Activated T-helper 1 cell treated with anti-CD3 and anti-CD28 coated beads, Interleukin-2, amount 50 U/mL, for 16 hours (primary cell): ENCODE measurements around the gene MOXD1.

ENCODE experiments used
- DNase-seq, 2 donors: peaks; one replicate each; pipeline ENCODE4 v3.0.0-alpha.2; 2020; ENCODE audit warnings: low read depth in 1 of 2, low spot score in 1 of 2

Gene MOXD1

DNA sequence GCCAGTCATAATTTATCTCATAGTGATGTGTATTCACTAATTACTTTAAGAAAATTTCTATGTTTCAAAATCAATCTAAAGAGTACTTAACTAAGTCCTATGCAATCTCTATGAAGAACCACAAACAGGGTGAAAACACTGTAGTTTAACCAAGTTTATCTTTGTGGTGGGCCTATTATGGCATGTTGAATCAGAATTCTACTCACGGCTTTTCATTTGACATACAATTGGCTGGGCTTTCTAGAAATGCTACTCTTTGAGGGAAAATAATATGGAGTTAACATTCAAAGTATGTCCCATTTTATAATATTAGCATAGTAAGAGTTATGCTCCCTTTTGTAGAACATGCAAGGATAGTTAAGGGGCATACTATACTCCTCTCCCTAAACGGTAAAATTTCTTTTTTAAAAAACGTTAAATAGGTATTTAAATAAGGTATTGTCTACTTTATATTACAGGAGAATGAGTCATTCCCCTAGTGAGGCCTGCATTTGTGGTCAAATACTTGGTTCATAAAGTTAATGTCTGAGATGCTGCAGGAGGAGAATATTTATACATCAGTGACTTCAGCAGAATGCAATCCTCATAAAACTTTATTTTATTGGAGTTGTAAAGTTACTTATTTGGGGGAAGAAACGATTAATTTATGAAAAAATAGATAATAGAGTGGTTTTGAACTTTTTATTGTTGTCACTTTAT, 1.8 kb downstream of the MOXD1 start:
- DNase-seq = no peak

DNA sequence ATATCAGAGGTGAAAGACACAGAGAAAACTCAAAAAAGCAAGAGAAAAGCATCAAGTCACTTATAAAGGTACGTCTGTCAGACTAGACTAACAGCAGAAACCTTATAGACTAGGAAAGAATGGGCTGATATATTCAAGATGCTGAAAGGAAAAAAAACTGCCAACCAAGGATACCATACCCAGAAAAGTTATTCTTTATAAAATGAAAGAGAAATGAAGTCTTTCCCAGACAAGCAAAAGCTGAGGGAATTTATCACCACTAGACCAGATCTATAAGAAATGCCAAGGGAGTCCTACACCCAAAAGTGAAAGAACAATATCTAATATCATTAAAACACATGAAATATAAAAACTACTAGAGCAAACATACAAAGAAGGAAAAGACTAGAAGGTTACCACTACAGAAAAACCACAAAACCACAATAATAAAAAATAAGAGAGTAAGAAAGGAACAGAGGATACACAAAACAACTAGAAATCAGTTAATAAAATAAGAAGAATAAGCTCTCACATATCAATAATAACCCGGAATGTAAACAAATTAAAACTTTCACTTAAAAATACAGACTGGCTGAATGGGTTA, 6.2 kb downstream of the MOXD1 start:
- DNase-seq = no peak

DNA sequence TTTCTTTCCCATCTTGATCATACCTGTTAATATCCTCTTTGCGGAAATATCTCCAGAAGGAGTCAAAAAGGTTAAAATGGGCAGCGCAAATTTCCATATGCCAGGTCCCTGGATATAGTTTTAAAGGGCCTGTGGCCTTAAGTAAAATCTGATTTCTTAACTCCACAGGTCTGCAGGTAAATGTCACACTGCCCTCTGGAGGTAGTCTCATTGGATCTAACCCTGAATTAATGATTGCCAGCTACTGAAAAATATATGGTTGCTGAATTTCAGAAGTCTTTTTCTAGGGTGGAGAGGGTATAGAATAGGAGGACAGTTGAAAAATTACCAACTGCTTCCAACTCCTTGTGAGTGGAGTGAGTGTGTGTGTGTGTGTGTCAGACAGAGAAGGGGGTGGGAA, 8.5 kb downstream of the MOXD1 start:
- no peak for DNase-seq

DNA sequence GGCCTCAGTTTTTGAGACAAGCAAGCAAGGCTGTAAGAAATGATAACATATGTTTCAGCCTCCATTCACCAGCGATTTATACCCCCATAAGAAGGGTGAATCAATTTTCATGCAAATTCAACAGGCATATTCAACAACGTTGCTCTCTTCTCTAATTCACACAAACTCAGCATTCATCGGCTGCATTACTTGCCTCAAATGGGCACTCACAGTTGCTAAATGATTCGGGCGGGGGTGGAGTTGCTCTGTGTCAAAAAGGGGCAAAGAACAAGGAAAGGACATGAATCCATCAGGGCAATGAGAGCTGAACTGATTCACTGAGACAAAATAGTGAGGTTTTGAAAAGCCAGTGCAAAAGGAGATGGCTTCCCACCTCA, 9.0 kb downstream of the MOXD1 start:
- no peak for DNase-seq

DNA sequence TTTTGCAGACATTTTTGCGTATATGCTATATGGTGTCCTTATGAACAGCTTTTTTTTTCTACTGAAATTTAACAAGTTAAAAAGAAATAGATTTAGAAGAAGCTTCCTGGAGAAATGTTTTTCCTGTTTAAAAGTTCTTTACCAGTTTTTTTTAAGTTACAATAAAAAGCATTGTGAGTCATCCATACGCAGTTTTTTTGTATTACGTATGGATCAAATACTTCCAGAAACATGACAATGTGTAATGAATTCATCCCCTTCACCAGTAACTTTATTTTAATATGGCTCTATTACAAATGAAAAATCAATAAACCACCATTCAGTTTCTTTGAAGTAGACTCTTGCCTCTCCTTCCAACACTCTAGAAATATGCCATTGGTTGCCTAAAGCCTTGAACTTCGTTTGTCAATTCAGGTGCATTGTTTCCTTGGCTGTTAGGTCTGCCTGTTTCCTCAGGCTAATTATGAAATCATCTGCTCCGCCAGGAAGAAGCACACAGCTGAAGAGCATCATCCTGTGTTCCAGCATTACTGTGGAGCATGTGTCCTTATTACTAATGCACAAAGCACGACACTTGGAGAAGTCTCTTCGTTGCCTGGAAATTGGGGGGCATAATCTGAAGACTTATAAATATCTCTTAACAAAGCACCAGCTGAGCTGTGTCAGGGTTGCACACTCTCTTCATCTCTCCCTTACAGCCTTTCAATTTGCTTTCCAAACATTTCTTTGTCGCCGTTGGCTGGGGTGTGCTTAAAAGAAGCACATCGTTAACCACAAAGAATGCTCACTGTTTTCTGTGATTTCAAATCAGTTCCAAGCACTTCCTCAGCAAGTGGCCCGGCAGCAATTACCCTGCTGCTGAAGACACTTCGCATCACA, 9.6 kb downstream of the MOXD1 start:
- no peak for DNase-seq

DNA sequence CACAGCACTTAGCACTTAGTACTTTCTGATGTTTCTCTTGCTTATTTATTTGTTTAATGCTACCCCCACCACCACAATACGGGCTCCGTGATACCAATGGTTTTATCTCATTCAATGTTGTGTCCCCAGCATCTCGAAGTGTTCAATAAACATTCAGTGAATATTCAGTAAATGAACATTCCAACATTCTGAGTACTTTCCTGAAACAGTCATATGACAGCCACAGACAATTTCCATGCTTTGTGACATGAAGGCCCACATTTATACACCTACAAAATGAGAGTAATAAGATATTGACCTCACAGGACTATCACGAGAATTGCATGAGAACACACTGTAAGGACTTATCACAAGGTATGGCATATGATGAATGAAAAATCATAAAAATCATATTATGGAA, 10.8 kb downstream of the MOXD1 start:
- DNase-seq = no peak

DNA sequence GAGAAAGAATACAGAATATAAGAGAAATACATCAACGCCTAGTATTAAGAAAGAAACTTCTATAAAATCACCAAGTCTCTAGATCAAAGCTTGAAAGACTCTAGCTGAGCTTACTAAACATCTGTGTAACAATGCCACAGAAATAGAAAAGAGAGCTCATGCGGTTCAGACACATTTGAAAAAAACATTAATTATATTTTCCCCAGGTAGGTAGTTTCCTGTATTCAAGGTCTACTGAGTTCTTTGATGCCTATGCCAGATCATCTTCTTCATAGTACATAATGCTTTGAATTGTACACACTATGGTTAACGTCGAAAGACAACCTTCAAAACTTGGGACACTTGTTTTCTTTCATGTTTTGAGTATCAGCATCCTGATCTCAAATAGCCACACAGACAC, 11.3 kb downstream of the MOXD1 start:
- no peak for DNase-seq

DNA sequence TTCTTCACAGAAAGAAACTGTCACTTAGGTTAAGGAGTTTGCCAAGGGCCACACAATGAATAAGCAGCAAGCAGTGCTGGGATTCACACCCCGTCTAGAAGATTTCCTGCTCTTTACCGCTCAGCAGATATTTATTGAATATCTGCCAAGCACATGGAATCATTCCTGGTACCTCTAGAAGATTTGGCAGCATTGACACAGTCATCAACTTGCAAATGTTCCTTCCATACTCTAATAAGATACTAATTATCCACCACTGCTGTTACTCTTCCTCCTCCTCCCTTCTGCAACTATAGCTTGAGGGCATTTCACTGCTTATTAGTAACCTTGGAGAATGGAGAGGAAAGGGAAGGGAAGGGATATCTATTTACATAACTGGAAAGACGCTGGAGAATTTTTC, 13.0 kb downstream of the MOXD1 start:
- no peak for DNase-seq

DNA sequence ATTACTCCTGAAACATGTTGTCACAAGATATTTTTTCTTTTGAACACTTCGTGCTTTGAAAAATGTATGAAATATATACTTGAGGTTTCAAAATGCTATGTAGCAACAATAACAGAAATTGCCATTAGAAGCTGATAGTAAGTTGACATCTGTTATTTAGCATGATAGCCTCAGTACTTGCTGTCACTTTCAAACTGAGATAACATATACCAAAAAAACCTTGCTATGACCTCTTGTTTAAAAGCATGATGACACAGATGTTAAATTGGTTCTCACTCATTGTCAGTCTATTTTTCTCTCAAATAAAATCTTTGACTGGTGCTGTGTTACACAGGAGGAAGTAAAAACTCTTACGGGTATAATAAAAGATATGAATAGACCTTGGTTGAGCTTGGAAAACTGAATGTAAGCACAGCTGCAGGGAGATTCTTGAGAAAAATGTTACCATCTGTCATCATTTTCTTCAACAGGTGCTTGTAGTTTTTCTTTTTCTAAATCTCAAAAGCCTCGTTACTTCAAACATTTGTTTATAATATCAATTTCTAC, 18.6 kb downstream of the MOXD1 start:
- no peak for DNase-seq

DNA sequence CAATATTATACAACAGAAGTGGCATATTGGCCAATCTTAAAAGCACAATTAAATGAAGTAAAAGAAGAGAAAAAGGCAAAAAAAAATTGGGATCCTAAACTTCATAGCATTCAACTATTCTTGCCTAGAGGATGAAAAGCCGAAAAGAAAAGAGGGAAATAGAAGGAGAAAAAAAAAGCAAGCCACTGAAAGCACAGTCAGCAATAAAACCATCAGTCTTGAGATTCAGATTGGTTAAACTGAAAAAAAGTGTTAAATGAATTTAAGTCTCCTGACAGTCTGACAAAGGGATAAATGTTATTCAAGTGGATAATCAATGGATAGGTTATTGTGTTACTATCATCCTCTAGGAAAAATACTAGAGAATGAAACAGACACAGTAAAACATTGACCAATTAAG, 19.9 kb downstream of the MOXD1 start:
- no peak for DNase-seq

DNA sequence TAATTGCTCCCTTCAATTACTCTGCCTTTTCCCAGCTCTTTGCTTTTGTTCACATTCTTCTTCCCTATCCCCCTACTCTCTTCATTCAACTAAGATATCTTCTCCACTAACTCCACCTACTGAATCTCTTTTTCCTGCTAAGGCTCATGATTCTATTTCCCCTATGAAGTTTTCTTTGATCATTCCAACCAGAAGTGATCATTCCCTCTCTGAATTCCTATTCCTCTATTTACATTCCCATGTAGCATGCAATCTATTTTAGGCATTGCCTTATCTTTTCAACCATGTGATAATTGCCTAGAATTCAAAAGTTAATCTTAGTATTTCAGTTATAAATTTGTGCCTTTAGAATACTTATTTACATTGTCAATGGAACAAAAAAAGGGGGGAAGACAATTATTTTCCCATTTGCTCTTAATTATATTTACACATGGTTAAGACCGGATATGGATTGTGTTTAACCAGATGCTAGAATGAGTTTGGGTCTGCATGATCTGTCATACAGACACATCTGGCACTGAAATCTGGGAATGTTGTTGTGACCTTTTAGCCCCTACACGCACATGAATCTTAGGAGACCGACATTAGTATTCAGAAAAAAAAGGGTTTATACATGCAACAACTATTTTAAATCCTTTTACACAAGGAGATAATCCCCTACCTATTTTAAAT, 20.8 kb downstream of the MOXD1 start:
- no peak for DNase-seq

DNA sequence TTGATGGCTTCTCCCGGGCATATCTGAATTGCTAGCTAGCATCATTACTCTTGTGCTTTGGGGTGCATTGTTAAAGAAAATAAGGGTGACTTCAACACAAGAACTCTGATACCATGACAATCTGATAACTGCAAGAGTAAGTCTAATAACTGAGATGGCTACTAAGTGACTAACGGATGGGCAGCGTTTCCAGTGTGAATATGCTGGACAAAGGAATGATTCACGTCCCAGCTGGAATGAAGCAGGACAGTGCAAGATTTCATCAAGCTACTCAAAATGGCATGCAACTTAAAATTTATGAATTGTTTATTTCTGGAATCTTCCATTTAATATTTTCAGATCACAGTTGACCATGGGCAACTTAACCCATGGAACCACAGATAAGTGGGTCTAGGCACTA, 31.7 kb downstream of the MOXD1 start:
- DNase-seq = no peak

DNA sequence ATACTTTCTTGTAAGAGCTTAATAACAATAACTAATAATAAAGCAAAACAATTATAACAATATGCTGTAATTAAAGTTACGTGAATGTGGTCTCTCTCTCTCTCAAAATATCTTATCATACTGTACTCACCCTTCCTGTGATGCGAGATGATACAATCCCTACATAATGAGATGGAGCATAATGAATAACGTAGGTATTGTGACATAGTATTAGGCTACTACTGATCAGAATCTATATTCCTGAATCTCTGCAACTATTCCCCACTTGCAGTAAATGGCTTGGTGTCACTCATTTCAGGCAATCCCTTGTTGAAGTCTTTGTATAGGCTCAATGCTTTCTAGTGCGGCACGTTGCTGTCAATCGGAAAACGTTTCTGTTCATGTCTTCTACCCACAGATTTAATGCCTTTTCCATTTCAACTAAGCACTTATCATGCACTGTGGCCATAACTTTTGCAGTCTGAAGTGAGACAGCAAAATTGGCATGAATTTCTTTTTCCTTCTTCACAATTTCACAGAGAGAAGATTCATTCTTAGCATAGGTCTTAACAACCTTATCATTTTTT, 32.3 kb downstream of the MOXD1 start:
- no peak for DNase-seq

DNA sequence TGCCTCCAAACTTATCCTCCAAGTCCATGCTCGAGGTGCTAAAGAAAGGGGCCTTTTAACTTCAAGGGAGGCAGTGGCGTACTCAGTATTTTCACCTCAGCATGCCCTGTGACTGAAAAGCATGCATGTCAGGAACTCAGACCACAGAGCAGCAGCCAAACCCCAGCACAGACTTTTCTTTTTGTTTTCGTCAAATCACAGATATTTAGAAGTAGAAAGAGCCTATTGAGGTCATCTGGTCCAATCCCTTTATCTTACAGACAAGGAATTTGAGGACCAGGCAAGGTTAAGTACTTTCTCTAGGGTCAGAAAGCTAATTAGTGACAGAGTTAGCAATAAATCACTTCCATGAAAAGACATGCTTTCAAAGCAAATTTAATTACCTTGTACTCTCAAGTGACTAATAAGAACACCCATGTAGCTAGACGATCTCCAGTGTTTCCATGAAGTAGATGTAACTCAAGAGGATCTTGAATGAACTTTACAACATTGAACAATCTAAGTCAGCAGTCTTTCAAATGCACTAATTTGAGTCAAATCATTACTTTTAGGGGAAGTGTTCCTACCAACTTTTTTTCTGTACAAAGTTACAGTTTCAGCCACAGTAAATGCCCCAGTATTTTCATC, 35.9 kb downstream of the MOXD1 start:
- no peak for DNase-seq

DNA sequence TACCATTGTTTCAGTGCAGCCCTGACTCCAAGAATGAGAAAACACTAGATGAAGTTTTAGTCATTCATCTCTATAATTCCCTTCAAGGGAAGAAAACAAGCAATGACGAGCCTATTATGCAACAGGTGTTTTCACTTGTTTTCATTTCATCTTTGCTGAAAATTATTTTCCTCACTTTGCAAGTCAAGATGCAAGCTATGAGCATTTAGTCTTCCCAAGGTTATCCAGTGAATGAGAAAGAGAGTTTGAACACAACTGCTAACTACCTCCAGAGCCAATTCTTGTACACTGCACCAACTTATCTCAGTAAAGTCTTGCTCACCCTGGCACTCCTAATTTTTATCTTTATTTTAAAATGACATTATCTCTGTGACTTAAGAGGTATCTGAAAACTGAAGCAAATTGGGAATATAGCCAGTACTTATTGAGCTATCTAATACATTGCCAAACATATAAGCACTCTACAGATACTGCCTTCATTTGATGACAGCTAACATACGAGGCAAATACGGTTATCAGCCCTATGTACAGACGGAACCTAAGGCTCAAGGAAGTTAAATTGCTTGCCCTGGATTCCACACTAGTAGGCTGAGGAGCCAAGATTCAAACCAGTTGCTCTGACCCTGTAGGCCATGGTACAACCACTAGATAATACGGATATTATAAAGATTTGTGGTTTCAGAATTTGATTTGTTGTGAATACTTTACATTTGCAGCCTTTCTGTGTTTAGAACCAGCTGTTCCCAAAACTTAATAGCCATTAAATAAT, 36.8 kb downstream of the MOXD1 start:
- DNase-seq = no peak

DNA sequence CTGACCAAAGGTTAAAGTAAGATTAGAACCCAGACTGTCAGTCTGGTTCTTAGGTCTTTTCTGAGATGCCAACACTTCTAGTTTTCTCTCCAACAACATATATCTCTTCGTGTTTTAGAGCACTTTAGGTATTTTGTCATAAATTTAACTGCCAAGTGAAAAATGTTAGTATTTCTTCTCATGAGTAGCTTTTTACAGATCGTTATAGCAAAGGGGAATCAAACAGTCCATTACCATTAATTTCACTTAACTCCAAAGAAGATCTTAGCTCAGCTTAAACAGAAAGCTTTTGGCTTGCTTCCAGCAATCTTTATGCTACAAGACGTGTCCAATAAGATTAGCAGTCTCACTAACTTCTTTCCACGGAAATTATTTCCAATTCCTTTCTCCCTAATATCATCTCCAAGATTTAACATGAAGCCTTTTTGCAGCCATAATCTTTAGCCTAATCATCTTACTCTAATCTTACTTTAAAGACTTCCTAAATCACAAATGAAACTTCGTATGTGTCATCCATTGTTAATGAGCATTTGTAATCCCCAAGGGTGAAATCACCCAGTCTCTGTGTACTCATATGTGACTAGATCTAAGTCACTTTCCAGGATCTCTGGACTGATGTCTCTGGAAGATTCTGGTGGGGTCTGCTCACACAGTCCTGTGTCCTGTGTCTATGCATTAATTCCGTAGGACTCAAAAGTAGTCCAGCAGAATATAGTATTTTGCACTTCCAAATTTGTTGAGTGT, 38.7 kb downstream of the MOXD1 start:
- no peak for DNase-seq

DNA sequence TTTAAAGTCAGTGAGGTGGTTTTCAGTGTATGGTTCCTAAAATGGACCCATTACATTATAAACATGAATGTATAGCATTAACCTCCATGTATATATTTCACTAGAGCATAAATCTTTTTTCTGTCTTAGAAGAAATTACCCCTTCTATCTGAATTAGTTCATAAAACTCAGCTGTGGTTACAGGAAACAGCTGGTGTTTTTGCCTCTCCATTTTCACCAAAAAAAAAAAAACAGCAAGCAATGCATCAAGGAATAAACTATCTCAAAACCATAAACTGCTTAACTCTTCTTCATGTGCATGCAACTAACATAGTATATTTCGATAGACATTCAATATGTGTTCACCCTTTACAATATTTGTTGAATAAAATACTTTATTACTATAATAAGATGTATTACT, 40.2 kb downstream of the MOXD1 start:
- no peak for DNase-seq

DNA sequence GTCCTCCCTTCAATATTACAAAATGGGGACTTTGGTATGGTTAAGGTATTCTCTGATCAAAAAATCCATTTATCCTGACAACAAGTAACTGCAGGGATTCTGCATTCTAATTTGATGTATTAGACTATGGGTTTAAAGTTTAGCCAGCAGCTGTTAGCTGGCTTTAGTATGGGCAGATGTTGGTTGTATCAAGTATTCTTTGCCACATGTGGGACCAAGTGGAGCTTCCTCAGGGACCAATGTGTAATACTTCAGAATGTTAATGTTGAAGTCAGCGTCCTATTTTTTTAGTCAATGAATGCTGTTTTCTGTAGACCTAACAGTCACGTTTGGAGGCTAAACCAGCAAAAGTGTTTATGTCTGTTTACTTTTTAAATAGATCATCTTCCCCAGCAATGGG, 41.4 kb downstream of the MOXD1 start:
- no peak for DNase-seq

DNA sequence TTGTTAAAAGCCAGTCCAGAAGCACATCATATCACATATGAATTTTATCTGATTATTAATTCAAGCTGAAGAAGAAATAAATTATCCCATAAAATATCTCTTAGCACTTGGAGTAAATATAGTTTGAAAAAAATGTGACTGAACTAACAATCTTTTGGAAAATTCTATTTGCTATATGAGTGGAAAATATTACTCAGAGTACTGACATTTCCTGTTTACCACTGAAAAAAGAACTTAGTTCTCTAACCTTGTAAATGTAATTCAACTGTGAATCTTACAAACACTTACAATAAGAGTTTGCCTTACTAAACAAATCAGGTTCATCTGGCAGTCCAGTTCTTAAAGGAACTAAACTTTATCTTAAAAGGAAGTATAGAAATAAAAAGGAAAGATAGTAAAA, 44.2 kb downstream of the MOXD1 start:
- no peak for DNase-seq
